IPS-NIHi11 (cell line): ENCODE data around the gene XRCC6.
"Not testable (repeated sequence)": the region's sequence is repeated elsewhere in the genome, so short reads cannot be mapped to it uniquely, and the experiment has no call there.

Source experiments
- DNase-seq: peaks from one replicate; pipeline ENCODE4 v3.0.0; 2012; ENCODE audit warnings: mixed read lengths, low spot score

The XRCC6 gene

DNA sequence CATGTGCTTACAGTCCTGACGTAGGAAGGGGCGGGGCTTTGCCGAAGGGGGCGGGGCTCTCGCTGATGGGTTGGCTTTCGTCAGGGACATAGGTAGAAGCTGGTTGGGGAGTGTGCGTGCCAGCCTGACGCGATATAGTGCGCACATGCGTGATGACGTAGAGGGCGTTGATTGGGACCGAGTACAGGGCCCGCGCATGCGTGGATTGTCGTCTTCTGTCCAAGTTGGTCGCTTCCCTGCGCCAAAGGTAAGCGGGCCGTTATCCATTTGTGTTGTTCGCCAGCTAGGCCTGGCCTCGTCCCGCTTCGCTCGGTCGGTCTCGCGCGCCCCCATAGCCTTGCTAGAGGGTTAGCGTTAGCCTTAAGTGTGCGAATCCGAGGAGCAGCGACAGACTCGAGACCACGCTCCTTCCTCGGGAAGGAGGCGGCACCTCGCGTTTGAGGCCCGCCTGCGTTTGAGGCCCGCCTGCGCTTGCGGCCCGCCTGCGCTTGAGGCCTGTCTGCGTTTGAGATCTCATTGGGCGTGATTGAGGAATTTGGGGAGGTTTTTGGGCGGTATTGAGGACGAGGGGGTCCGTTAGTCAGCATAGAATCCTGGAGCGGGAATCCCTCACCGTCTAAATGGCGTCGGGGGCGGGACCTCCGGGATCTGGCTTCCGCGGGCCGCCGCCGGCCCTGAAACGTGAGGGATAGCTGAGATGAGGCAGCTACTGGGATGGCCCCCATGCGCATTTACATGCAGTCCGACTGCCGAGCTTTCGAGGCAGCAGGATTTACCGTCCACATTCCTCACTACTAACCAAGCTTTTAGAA lies at the start of gene XRCC6:
Gene XRCC6 (plus strand): TSS at position 197 of the 812 bp plus-strand sequence. CDS start 710 bp downstream, outside the sequence.
- peak; percentile 100 for DNase-seq

DNA sequence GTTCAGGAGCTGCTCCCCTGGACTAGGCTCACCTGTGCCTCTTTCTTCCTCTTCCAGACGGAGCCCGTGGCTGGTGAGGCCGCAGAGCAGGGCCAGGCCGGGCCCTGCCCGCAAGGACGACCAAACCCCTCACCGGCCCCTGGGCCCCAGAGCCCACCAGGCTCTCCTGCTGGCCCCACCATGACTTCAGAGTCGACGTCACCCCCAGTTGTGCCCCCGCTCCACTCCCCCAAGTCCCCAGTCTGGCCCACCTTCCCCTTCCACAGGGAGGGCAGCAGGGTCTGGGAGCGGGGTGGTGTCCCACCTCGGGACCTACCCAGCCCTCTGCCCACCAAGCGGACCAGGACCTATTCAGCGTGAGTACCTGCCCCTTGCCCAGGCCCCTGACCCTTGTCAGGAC lies 49.3 kb upstream of the XRCC6 start:
- no peak for DNase-seq

DNA sequence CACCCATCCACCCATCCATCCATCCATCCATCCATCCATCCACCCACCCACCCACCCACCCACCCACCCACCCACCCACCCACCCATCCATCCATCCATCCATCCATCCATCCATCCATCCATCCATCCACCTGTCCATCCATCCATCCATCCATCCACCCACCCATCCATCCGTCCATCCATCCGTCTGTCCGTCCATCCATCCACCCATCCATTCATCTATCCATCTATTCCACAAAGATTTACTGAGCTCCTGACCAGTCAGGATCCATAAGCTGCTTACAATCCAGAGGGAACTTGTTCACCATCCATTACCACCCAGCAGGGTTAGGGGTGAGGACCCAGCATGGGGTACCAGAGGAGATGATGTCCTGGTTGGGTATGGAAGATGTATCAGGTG lies 48.8 kb upstream of the XRCC6 start:
- not testable (repeated sequence) for DNase-seq

DNA sequence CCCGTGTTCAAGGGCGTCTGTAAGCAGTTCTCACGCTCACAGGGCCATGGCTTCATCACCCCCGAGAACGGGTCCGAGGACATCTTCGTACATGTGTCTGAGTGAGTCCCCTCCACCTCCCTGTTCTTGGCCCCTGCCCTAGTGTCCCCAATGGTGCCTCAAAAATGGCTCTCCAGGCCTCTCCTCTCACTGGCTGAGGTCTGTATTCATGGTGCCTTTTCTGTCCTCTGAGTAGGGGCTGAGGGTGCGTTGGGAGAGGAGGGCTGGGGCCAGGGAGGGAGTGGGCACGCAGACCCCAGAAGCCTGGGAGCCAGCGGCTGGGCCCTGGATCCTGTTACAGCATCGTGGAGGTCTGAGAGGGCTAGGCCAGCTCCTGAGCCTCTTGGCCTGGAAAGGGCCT lies 47.4 kb upstream of the XRCC6 start:
- no peak for DNase-seq

DNA sequence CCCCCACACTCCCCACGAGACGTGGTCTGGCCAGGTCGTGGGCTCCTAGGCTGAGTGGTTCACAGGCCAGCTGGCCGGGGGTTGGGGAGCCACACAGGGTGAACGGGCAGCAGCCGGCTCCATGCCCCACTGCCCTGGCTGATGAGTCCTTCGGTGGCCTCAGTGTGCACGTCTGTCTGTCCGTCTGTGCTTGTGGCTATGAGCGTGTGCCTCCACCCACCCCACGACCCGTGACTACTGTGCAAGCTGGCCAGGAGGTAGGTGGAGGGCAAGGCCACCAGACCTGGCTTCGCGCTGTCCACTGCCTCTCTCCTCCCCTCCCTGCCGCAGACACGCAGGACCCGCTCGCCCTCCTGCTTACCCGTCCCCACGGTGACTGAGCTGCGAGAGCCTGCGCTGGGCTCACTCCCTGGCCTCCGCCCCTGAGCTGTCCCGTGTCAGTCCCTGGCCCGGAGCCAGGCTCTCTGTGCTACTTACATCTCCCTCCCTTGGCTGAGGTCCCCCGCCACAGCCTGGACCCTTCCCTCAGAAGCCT lies 46.2 kb upstream of the XRCC6 start:
- no peak for DNase-seq

DNA sequence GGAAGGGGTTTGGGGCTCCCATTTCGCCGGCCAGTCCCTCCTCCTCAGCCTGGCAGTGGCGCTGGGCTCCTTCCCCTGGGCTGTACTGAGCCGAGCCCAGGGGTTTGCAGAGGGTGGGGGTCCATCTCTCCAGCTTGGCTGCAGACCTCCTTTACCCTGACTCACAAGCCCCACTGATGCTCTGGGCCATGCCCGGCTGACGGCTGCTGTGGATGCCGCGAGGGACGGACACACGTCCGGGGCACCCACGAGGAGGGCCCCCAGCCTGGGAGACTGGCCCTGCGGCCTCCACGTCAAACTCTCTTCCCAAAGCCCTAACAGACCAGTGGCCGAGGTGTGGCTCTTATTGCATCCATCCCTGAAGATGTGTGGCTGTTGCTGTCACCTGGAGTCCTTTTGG lies 45.6 kb upstream of the XRCC6 start:
- no peak for DNase-seq

DNA sequence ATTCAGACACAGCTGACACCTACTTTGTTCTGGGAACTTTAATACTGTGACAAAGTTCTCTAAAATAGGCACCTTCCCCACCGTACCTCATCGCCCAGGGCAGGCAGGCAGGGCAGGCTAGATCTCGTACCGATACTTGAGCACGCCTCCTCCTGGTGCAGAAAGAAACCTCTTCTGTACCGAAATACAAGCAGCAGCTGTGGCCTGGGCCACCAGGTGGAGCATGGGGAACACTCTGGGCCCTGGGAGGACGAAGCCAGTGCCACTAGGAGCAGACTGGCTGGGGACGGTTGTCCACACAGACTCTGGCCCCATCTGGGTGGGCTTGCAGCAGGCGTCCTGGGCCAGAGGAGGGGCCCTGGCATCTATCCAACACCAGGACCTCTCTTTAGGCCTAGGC lies 44.2 kb upstream of the XRCC6 start:
- DNase-seq = peak; percentile 91

DNA sequence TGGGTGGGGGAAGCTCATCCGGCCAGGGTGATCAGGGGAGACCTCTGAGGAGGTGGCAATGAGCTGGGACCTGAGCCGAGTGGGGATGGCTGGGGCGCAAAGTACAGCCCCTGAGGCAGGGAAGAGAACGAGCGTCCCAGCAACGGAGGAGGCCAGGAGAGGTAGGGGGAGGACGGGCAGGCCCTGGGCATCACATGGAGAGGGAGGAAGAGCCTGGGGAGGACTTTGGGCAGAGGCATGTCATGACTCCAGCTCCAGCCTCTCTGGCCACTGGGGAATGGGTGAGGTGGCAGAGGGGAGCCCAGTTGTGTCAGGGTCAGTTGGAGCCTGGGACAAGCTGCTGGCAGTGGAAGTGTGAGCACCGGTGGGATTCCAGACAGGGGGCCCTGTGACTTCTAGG lies 43.0 kb upstream of the XRCC6 start:
- no peak for DNase-seq

DNA sequence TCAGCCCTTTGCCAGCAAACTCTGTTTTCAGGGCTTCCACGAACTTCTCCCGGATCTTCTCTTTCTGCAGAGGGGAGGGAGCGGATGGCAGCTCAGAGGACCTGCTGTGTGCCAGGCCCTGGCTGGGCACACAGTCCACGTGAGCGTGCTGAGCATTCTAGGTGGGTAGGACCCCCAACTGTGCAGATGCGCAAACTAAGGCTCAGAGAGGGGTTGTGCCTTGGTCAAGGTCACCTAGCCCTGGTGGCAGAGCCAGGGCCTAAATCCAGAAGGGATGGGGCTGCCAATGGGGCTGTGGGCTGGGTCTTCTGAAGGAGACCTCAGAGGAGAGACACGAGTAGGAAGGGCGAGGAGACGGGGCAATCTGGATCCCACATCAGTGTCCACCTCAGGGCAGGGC lies 42.3 kb upstream of the XRCC6 start:
- DNase-seq = no peak

DNA sequence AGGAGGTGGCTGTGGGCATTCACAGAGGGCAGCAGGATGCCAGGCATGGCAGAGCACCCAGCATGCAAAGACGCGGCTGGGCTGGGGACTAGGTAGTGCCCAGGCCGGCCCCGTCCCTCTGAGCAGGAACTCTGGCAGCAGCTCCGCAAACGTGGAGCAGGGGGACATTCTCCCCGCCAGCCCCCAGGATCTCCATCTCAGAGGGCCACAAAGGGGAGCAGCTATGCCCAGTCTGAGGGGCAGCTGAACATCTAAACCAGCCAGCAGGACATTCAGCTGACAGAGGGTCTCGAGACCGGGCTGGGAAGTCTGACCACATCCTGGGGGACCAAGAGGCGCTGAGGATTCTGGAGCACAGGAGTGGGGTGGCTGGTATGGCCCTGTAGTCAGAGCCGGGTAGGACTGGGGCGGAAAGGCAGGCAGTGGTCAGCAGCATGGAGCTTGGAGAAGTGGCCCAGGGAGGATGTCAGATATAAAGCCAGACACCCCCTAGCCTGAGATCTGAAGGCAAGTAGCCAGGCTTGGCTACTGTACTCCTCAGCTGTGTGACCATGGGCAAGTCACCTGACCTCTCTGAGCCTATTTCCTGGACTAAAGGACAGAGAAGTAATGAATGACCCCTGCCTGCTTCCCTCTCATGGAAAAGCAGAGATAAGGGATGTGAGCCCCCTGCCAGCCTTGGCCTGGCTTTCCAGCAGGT lies 41.6 kb upstream of the XRCC6 start:
- DNase-seq = no peak

DNA sequence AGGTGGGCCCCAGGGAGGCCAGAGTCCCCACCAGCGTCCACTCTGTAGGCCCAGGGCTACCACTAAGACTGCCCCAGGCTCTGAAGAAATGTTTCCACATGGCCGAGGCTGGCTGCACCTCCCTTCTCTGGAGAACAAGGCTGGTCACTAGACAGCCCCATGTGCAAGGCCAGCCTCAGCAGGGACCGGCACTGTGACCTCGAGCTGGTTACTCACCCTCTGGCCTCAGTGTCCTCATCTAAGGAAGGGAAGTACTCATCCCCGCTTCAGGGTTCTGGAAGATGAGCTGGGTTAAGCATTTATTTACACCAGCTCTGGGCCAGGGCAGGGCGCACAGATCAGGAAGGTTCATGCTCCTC lies 41.1 kb upstream of the XRCC6 start:
- DNase-seq = no peak

DNA sequence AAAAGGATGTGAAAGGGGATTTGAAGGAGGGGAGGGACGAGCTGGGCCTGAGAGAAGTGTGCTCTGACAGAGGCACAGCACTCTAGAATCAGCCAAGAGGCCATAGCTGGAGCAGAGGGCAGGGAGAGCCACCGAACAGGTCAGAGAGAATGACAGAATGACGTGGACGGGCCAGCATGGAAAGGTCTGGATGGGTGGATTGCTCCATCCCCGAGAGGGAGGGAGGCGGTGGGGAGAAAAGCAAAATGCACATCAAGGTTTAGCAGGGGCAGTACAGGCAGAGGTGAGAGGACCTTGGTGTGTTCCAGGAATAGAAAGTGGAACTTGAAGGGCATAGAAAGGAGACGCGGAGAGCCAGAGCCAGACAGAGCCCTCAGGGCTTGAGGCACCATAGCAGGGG lies 38.4 kb upstream of the XRCC6 start:
- DNase-seq = no peak

DNA sequence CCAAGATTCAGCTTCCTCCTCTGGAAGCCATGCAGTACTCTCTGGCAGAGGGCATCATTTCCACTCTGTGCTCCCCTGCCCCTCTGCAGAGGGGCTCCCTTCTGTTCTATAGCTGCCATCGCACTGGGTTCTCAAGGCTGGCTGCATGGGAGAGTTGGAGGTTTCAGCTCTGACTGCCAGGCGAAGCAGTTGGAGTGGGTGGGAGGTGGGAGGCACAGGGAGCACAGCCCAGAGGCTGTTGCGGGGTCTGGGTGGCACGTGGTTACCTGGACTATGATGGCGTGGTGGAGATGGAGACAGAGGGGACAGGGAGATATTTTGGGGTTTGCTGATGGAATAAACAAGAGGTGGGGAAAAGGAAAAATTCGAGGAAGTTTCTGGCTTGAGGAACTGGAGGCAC lies 36.2 kb upstream of the XRCC6 start:
- no peak for DNase-seq

DNA sequence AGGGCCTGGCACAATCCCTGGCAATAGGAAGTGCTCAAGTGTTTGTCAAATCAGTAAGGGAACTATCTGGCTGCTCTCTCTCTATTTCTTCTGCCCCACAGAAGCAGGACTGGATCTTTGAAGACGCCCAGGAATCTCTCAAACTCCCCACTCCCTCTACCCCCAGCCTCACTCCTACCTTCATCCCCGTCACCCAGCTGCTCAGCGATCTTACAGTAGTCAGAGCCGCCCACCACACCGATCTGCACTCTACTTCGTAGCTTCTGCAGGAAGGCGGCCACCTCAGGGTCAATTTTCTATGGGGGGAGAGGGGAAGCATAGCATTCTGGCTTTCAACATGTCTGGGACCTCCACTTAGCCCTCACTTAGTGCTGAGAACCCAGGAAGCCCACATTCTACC lies 35.2 kb upstream of the XRCC6 start:
- DNase-seq = no peak

DNA sequence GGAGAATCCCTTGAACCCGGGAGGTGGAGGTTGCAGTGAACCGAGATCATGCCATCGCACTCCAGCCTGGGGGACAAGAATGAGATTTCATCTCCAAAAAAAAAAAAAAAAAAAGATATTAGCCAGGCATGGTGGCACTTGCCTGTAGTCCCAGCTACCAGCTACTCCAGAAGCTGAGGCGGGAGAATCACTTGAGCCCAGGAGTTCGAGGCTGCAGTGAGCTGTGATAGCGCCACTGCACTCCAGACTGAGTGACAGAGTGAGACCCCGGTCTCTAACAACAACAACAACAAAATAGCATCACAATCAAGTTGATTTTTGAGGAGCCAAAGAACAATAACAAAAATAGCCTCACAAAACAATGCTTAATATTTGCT lies 33.8 kb upstream of the XRCC6 start:
- no peak for DNase-seq

DNA sequence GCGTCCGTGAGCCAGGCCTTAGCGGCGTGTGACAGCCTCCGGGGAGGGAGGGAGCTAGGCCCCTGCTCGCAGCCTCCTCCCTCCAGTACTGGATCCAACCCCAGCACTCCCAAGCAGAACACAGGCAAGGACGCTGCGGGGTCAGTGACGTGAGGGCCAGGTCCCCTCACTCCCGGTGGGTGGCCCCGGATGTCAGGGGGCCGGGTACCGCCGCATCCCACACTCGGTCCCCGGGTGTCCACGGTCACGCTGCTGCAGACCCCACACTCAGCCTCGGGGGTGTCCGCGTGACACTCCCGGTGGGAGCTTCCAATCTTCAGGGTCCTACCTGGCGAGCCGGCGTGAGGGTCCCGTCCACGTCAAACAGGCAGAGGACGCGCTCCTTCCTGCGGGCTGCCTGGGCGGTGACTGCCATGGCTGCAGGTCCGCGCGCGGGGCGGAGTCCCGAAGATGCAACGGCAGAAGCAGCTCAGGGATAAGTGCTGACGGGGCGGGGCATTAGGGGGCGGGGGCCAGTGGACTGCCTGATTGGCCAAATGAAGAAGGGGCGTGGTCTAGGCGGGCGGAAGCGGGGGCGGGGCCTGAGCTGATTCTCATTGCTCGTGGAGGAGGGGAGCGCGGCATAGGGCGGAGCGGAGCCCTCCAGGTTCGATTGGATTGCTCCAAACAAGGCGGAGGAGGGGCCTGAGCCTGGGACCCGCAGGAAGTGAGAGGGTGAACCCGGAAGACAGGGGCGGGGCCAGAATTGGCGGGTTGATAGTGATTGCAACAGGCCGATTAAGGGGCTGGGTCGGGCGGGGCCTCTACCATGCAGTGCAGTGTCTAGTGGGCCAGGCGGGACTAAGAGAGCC lies 31.5 kb upstream of the XRCC6 start, which contains the start of gene PMM1:
Gene PMM1 (minus strand): TSS at position 450 of the 851 bp plus-strand sequence. CDS start 35 bp downstream, at position 415.
- DNase-seq = peak; percentile 100

DNA sequence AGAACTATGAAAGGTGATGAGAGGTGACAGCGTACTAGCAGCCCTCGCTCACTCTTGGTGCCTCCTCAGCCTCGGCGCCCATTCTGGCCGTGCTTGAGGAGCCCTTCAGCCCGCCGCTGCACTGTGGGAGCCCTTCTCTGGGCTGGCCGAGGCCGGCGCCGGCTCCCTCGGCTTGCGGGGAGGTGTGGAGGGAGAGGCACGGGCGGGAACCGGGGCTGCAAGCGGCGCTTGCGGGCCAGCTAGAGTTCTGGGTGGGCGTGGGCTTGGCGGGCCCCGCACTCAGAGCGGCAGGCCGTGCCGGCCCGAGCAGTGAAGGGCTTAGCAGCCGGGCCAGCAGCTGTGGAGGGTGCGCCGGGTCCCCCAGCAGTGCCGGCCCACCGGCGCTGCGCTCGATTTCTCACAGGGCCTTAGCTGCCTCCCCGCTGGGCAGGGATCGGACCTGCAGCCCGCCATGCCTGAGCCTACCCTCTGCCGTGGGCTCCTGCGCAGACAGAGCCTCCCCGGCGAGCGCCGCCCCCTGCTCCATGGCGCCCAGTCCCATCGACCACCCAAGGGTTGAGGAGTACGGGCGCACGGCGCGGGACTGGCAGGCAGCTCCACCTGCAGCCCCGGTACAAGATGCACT lies 27.6 kb upstream of the XRCC6 start:
- not testable (repeated sequence) for DNase-seq

DNA sequence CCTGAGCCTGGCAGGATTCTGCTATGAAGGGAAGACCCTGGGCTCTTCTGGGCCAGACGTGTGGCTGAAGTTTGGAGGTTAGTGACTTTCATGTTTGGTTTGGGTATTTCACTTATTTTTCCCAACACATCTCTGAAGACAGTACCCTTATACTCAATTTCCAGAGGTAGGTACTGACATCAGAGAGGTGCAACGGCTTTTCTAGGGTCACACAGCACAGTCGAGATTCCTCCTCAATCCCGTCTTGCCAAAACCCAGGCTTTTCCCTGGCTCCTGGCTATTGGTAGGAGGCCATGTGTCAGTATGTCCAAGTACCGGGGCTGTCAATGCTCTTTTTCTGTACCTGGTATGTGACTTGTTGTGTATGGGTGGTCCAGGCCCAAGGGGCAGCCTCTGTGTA lies 25.4 kb upstream of the XRCC6 start:
- DNase-seq = no peak

DNA sequence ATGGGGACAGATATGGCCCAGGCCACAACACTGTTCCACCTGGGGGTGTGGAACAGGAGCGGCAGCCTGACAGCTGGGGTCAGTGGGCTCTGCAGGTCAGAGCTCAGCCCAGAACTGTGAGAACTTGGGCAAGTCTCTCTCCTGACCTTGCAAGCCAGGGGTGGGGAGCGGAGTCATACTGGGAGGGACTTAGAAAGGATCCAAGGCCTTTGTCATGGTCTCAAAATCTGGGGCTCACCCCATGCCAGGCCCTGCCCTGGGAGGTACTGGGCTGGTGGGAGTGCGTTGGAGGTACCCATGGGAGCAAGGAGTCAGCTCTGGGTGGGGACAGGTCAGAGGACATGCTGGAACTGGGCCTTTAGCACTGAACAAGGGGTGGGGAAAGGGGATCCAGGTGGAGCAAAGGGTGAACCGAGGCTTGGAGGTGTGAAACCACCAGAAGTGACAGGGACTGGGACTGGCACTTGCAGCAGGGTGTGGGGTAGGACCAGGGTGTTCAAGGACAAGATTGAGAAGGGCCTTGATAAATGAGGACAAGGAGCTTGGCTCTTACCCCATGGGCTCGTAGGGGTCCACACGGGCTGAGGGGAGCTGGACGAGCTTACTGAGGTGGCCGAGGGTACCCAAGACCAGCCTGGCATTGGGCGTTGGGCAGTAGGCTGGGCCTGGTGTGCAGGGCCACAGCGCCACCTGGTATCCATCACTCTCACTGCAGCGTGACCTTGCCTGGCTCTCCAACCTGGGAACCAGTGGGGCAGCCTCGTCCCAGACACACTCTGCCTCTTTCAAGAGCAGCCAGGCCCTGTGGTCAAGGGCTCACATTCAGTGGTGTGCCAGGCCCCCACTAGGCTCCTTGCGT lies 24.1 kb upstream of the XRCC6 start:
- DNase-seq = peak; percentile 87

DNA sequence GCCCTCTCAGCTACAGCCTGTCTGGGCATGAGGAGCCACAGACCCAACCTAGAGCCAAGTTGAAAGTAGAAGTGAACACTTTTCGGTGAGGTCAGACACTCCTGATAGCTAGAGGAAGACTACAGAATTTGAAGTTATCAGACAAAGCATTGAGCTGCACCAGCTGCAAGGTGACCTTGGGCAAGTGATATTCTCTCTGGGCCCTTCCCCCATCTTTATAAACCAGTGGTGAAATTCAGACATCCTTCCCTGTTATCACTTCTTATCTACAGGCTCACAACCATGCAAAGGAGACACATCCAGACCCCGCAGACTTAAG lies 23.5 kb upstream of the XRCC6 start:
- no peak for DNase-seq

DNA sequence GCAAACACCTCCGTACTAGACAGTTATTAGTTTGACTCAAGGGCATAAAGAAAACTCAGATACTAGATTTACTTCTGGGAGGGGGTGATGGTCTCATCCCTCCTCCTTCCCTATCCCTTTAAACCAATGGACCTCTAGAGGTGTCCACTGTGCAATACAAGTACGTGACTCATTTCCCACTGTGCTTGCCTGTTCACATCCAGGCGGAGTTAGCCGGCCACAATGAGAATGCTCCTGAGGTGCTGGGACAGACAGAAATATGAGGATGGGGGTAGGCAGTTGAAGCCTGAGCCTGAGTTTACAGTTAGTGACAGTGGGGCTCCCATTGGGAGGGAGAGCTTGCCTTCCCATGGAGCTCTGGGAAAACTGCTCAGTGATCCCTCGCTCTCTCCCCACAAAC lies 23.0 kb upstream of the XRCC6 start:
- DNase-seq = no peak
